ENCODE results near the gene RBMS2. TPM values are rescaled to one million over a fixed set of nuclear protein-coding genes. Genes with fewer than 3 reads are reported as not detected.

The RBMS2 gene
- polyA plus RNA-seq, 3 donors from 2014 or later = 1.1 to 1.3 (median 1.3) TPM

GRCh38 chr12:56522411-56523193, 982 bp downstream of the RBMS2 start:
- DNase-seq = no peak
- Mint-ChIP-seq H3K9me3 (no peaks in the 10 kb centered on the region), H3K36me3 (no peaks in the 10 kb centered on the region), H3K27me3 (ENCODE audit: low read depth in 3 of 3) (peaks cover 0 to 10% (median 5%) of the 10 kb centered on the region in 3 donors), H3K27ac (peak overlapping the region; percentile 65 to 96 (median 89)), H3K4me3 (peak overlapping the region; percentile 88 to 97 (median 92)), H3K4me1 (peaks cover 26 to 32% of the 10 kb centered on the region in 2 donors)

- DNase-seq = no peak
- H3K27me3 Mint-ChIP-seq (ENCODE audit: low read depth in 3 of 3) = no peaks in the 10 kb centered on the region
- no peak overlapping the region for H3K27ac Mint-ChIP-seq
- no peaks in the 10 kb centered on the region for H3K36me3 Mint-ChIP-seq
- no peaks in the 10 kb centered on the region for H3K9me3 Mint-ChIP-seq
- H3K4me1 Mint-ChIP-seq = no peaks in the 10 kb centered on the region
- H3K4me3 Mint-ChIP-seq = no peak overlapping the region
These were observed 7.2 kb downstream of the RBMS2 start for GRCh38 chr12:56528846-56529245.

- Mint-ChIP-seq H3K27me3 (ENCODE audit: low read depth in 3 of 3) (no peaks in the 10 kb centered on the region), H3K4me1 (no peaks in the 10 kb centered on the region)
These were observed 8.0 kb downstream of the RBMS2 start for GRCh38 chr12:56529656-56530055.

GRCh38 chr12:56530390-56531055, 8.9 kb downstream of the RBMS2 start:
- no peaks in the 10 kb centered on the region for H3K27me3 Mint-ChIP-seq (ENCODE audit: low read depth in 3 of 3)
- no peak overlapping the region for H3K27ac Mint-ChIP-seq
- H3K9me3 Mint-ChIP-seq = no peaks in the 10 kb centered on the region
- no peak for DNase-seq
- H3K4me1 Mint-ChIP-seq = no peaks in the 10 kb centered on the region
- H3K36me3 Mint-ChIP-seq = no peaks in the 10 kb centered on the region
- no peak overlapping the region for H3K4me3 Mint-ChIP-seq

More at GRCh38 chr12:56529656-56530055, 8.0 kb downstream of the RBMS2 start:
- H3K9me3 Mint-ChIP-seq = no peaks in the 10 kb centered on the region
- H3K4me3 Mint-ChIP-seq = no peak overlapping the region
- H3K36me3 Mint-ChIP-seq = no peaks in the 10 kb centered on the region
- no peak for DNase-seq
- no peak overlapping the region for H3K27ac Mint-ChIP-seq

- H3K27me3 Mint-ChIP-seq (ENCODE audit: low read depth in 3 of 3) = peaks cover 0 to 3% (median 2%) of the 10 kb centered on the region in 3 donors
- no peaks in the 10 kb centered on the region for H3K36me3 Mint-ChIP-seq
- H3K9me3 Mint-ChIP-seq = no peaks in the 10 kb centered on the region
- H3K4me3 Mint-ChIP-seq = no peak overlapping the region
- H3K4me1 Mint-ChIP-seq = no peaks in the 10 kb centered on the region
- H3K27ac Mint-ChIP-seq = no peak overlapping the region
- DNase-seq = no peak
These were observed 15.9 kb downstream of the RBMS2 start for GRCh38 chr12:56537546-56537945.

- Mint-ChIP-seq H3K36me3 (no peaks in the 10 kb centered on the region), H3K4me3 (no peak overlapping the region), H3K4me1 (no peaks in the 10 kb centered on the region), H3K9me3 (no peaks in the 10 kb centered on the region), H3K27me3 (ENCODE audit: low read depth in 3 of 3) (peaks cover 0 to 3% (median 0%) of the 10 kb centered on the region in 3 donors), H3K27ac (no peak overlapping the region)
- DNase-seq = no peak
These were observed 20.0 kb downstream of the RBMS2 start for GRCh38 chr12:56541631-56542030.

- peaks cover 0 to 3% (median 0%) of the 10 kb centered on the region in 3 donors for H3K27me3 Mint-ChIP-seq (ENCODE audit: low read depth in 3 of 3)
- H3K9me3 Mint-ChIP-seq = no peaks in the 10 kb centered on the region
- H3K36me3 Mint-ChIP-seq = no peaks in the 10 kb centered on the region
- no peak overlapping the region for H3K27ac Mint-ChIP-seq
- no peaks in the 10 kb centered on the region for H3K4me1 Mint-ChIP-seq
- H3K4me3 Mint-ChIP-seq = no peak overlapping the region
- no peak for DNase-seq
These were observed 20.5 kb downstream of the RBMS2 start for GRCh38 chr12:56542164-56542563.

- no peak overlapping the region for H3K27ac Mint-ChIP-seq
- no peaks in the 10 kb centered on the region for H3K4me1 Mint-ChIP-seq
- no peaks in the 10 kb centered on the region for H3K27me3 Mint-ChIP-seq (ENCODE audit: low read depth in 3 of 3)
- H3K36me3 Mint-ChIP-seq = no peaks in the 10 kb centered on the region
- H3K9me3 Mint-ChIP-seq = no peaks in the 10 kb centered on the region
- no peak for DNase-seq
- H3K4me3 Mint-ChIP-seq = no peak overlapping the region
These were observed 23.5 kb downstream of the RBMS2 start for GRCh38 chr12:56545023-56545604.

GRCh38 chr12:56546680-56547079, 25.1 kb downstream of the RBMS2 start:
- no peak overlapping the region for H3K4me3 Mint-ChIP-seq
- H3K27me3 Mint-ChIP-seq (ENCODE audit: low read depth in 3 of 3) = peaks cover 0 to 1% (median 0%) of the 10 kb centered on the region in 3 donors
- no peaks in the 10 kb centered on the region for H3K36me3 Mint-ChIP-seq
- no peak overlapping the region for H3K27ac Mint-ChIP-seq
- no peaks in the 10 kb centered on the region for H3K9me3 Mint-ChIP-seq
- no peak for DNase-seq
- H3K4me1 Mint-ChIP-seq = no peaks in the 10 kb centered on the region

GRCh38 chr12:56551070-56551469, 29.4 kb downstream of the RBMS2 start:
- DNase-seq = no peak
- Mint-ChIP-seq H3K4me1 (no peaks in the 10 kb centered on the region), H3K27me3 (ENCODE audit: low read depth in 3 of 3) (peaks cover 0 to 1% (median 0%) of the 10 kb centered on the region in 3 donors), H3K27ac (no peak overlapping the region), H3K9me3 (no peaks in the 10 kb centered on the region), H3K36me3 (no peaks in the 10 kb centered on the region), H3K4me3 (no peak overlapping the region)

GRCh38 chr12:56565510-56566101, 44.0 kb downstream of the RBMS2 start:
- Mint-ChIP-seq H3K9me3 (no peaks in the 10 kb centered on the region), H3K4me1 (peaks cover 12% of the 10 kb centered on the region in 2 donors), H3K27ac (peak overlapping the region; percentile 25 to 77 (median 62)), H3K27me3 (ENCODE audit: low read depth in 3 of 3) (peaks cover 1 to 4% (median 2%) of the 10 kb centered on the region in 3 donors), H3K4me3 (peak overlapping the region in 4 of 5 donors; percentile 4 to 61 (median 32)), H3K36me3 (peaks cover 0 to 4% (median 0%) of the 10 kb centered on the region in 3 donors)
- no peak for DNase-seq

GRCh38 chr12:56568146-56568545, 46.5 kb downstream of the RBMS2 start:
- Mint-ChIP-seq H3K36me3 (peaks cover 0 to 2% (median 0%) of the 10 kb centered on the region in 3 donors), H3K27me3 (ENCODE audit: low read depth in 3 of 3) (peaks cover 0 to 2% (median 1%) of the 10 kb centered on the region in 3 donors), H3K4me1 (peaks cover 12% of the 10 kb centered on the region in 2 donors), H3K27ac (no peak overlapping the region), H3K9me3 (no peaks in the 10 kb centered on the region), H3K4me3 (no peak overlapping the region)
- DNase-seq = no peak

- H3K27me3 Mint-ChIP-seq (ENCODE audit: low read depth in 3 of 3) = peaks cover 0 to 2% (median 1%) of the 10 kb centered on the region in 3 donors
- H3K4me1 Mint-ChIP-seq = peaks cover 1 to 3% of the 10 kb centered on the region in 2 donors
- no peak overlapping the region for H3K4me3 Mint-ChIP-seq
- H3K36me3 Mint-ChIP-seq = no peaks in the 10 kb centered on the region
- DNase-seq = no peak
- no peak overlapping the region for H3K27ac Mint-ChIP-seq
- H3K9me3 Mint-ChIP-seq = no peaks in the 10 kb centered on the region
These were observed 49.5 kb downstream of the RBMS2 start for GRCh38 chr12:56571121-56571520.

- Mint-ChIP-seq H3K4me1 (peaks cover 0 to 2% of the 10 kb centered on the region in 2 donors), H3K36me3 (no peaks in the 10 kb centered on the region), H3K4me3 (no peak overlapping the region), H3K27me3 (ENCODE audit: low read depth in 3 of 3) (peaks cover 0 to 2% (median 1%) of the 10 kb centered on the region in 3 donors), H3K27ac (no peak overlapping the region), H3K9me3 (no peaks in the 10 kb centered on the region)
- no peak for DNase-seq
These were observed 50.7 kb downstream of the RBMS2 start for GRCh38 chr12:56572288-56572687.

Measured in immature natural killer cell (primary cell).